ENCODE data around the gene VASP.

The VASP gene

GRCh38 chr19:45556835-45557234 lies 49.6 kb downstream of the VASP start:
- no peak for DNase-seq (ENCODE audit: low read depth)

GRCh38 chr19:45558399-45558878 lies 51.2 kb downstream of the VASP start:
- no peak for DNase-seq (ENCODE audit: low read depth)

GRCh38 chr19:45560038-45560437 lies 52.8 kb downstream of the VASP start:
- DNase-seq (ENCODE audit: low read depth) = no peak

DNA sequence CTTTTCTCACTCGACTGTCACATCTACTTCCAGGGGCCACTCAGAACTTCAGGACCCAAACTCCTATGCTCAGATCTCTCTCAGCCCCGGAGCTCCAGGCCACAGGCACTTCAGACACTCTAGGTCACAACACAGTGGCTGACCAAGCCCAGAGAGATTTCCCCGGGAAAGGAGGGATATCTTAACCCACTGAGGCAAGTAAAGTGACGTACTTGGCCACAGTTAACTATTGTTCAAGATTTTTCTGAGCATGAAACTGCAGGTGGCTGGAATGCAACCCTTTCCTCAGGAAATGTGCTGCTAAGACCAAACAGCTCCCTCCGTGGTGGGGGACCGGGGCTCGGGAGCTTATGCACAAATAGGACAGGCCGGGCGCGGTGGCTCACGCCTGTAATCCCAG lies 53.4 kb downstream of the VASP start:
- no peak for DNase-seq (ENCODE audit: low read depth)

GRCh38 chr19:45564131-45564780 lies 57.0 kb downstream of the VASP start:
- DNase-seq (ENCODE audit: low read depth) = no peak

- no peak for DNase-seq (ENCODE audit: low read depth)
These were observed 60.3 kb downstream of the VASP start for GRCh38 chr19:45567609-45568008.

DNA sequence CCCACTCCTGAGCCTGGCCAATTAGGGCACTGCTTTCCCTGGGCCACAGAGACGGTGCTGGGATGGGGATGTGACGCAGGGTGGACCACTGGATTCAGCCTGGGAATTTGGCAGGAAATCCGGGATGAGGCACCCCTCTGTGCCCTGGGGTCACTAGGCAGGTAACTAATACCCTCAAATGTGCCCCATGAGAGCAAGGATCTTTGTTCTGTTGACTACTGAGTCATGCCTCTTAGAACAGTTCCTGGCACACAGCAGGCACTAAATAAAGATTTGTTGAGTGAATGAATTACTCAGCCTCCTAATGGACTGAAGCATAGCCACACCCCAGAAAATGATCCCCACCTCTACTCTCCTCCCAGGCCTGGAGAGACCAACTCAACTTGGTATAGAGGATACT lies 61.5 kb downstream of the VASP start:
- DNase-seq (ENCODE audit: low read depth) = no peak

GRCh38 chr19:45569619-45570421 lies 62.5 kb downstream of the VASP start:
- no peak for DNase-seq (ENCODE audit: low read depth)

GRCh38 chr19:45571457-45572220 lies 64.4 kb downstream of the VASP start:
- DNase-seq (ENCODE audit: low read depth) = no peak

GRCh38 chr19:45574526-45574925 lies 67.2 kb downstream of the VASP start:
- no peak for DNase-seq (ENCODE audit: low read depth)

DNA sequence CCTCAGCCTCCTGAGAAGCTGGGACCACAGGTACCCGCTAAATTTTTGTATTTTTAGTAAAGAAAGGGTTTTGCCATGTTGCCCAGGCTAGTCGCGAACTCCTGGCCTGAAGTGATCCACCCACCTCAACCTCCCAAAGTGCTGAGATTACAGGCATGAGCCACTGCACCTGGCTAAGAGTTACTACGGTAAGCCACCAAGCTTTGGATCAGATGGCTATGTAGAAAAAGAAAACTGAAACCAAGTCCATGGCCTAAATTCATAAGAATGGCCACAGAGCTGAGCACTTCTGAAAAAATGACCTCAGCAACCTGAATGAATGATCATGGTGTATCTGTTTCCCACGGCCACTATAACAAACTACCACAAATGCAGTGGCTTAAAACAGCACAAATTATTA lies 67.9 kb downstream of the VASP start:
- DNase-seq (ENCODE audit: low read depth) = no peak
